Right atrium auricular region (tissue), 2 donors: Measurements from ENCODE around the gene PTPRK. TPM values are rescaled to one million over a fixed set of nuclear protein-coding genes. Genes with fewer than 3 reads are reported as not detected.

Source experiments
- DNase-seq: peaks from one replicate; pipeline ENCODE4 v3.0.0-alpha.2; 2019; ENCODE audit warnings: low spot score
- H3K27ac ChIP-seq, 2 donors: fragments of 200-600 bp; sonication (generic); 1 replicate in 1 of 2; 2 replicates in 1 of 2; pipeline ENCODE4 v1.5.1; 2016 to 2019
- H3K27me3 ChIP-seq, 2 donors: fragments of 200-600 bp; sonication (generic); one replicate each; pipeline versions ENCODE4 v1.5.1 to v1.6.0; 2017 to 2019
- H3K36me3 ChIP-seq: fragments of 200-600 bp; sonication (generic); one replicate; pipeline ENCODE4 v1.5.1; 2016
- H3K4me1 ChIP-seq, 2 donors: fragments of 200-600 bp; sonication (generic); one replicate each; pipeline versions ENCODE4 v1.5.1 to v1.6.0; 2017 to 2019
- H3K4me3 ChIP-seq, 2 donors: fragments of 200-600 bp; sonication (generic); 1 replicate in 1 of 2; 2 replicates in 1 of 2; pipeline ENCODE4 v1.5.1; 2017 to 2019; ENCODE audit warnings: mild to moderate bottlenecking in 1 of 2, moderate library complexity in 1 of 2
- H3K9me3 ChIP-seq, 2 donors: fragments of 200-600 bp; sonication (generic); one replicate each; pipeline ENCODE4 v1.5.1; 2019
- total RNA-seq, 2 donors: library from RNA; depleted of rRNA; stranded (reverse); fragments of >200 nt; gene quantifications; one replicate each; pipeline ENCODE4 v1.1.0, GENCODE V29; 2016
- TF ChIP-seq, protein P1 (sequence below), 2 donors: fragments of 200-600 bp; sonication (generic); IDR thresholded peaks; one replicate each; pipeline ENCODE4 v1.5.1; 2019; ENCODE audit warnings: antibody characterized with exemption in 2 of 2

PTPRK gene
- total RNA-seq, 2 donors from 2014 or later: 24.5 to 36.4 TPM

DNA sequence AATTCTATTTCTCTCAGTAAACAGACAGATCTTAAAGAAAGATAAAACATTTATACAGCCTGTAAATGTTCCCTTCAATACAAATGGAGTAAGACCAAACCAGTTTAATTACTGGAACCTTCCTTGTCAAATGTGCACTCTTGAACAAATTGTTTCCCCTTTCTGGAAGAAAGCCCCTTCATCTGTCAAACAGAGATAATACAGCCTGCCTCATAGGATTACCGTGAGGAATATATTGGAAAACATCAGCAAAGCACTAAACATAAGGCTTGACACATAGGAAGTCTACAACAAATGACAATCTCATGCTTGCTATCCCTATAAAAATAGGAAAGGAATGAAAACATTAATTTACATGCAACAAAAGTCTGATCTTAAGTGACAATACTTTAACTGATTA lies 173.8 kb downstream of the PTPRK start:
- Histone ChIP-seq H3K9me3 (no peaks in the 10 kb centered on the region), H3K27ac (no peak overlapping the region), H3K4me1 (peaks cover 0 to 12% of the 10 kb centered on the region in 2 donors), H3K27me3 (no peaks in the 10 kb centered on the region), H3K4me3 (no peak overlapping the region), H3K36me3 (no peaks in the 10 kb centered on the region)
- TF ChIP-seq, protein P1, sequence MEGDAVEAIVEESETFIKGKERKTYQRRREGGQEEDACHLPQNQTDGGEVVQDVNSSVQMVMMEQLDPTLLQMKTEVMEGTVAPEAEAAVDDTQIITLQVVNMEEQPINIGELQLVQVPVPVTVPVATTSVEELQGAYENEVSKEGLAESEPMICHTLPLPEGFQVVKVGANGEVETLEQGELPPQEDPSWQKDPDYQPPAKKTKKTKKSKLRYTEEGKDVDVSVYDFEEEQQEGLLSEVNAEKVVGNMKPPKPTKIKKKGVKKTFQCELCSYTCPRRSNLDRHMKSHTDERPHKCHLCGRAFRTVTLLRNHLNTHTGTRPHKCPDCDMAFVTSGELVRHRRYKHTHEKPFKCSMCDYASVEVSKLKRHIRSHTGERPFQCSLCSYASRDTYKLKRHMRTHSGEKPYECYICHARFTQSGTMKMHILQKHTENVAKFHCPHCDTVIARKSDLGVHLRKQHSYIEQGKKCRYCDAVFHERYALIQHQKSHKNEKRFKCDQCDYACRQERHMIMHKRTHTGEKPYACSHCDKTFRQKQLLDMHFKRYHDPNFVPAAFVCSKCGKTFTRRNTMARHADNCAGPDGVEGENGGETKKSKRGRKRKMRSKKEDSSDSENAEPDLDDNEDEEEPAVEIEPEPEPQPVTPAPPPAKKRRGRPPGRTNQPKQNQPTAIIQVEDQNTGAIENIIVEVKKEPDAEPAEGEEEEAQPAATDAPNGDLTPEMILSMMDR (IDR thresholded peaks at IDR 0.05): no peak
- no peak for DNase-seq

- no peaks in the 10 kb centered on the region for H3K27me3 ChIP-seq
- no peaks in the 10 kb centered on the region for H3K9me3 ChIP-seq
- no peak overlapping the region for H3K4me3 ChIP-seq
- DNase-seq: no peak
- TF ChIP-seq, protein P1 (IDR thresholded peaks at IDR 0.05): no peak
- H3K4me1 ChIP-seq: peaks cover 0 to 15% of the 10 kb centered on the region in 2 donors
- no peaks in the 10 kb centered on the region for H3K36me3 ChIP-seq
- H3K27ac ChIP-seq: no peak overlapping the region
These were observed 175.1 kb downstream of the PTPRK start for GRCh38 chr6:128345278-128345677.

GRCh38 chr6:128343706-128344105 lies 176.7 kb downstream of the PTPRK start:
- Histone ChIP-seq H3K27me3 (no peaks in the 10 kb centered on the region), H3K9me3 (no peaks in the 10 kb centered on the region), H3K27ac (no peak overlapping the region), H3K36me3 (no peaks in the 10 kb centered on the region), H3K4me1 (peaks cover 0 to 30% of the 10 kb centered on the region in 2 donors), H3K4me3 (no peak overlapping the region)
- DNase-seq: no peak
- TF ChIP-seq, protein P1 (IDR thresholded peaks at IDR 0.05): no peak

DNA sequence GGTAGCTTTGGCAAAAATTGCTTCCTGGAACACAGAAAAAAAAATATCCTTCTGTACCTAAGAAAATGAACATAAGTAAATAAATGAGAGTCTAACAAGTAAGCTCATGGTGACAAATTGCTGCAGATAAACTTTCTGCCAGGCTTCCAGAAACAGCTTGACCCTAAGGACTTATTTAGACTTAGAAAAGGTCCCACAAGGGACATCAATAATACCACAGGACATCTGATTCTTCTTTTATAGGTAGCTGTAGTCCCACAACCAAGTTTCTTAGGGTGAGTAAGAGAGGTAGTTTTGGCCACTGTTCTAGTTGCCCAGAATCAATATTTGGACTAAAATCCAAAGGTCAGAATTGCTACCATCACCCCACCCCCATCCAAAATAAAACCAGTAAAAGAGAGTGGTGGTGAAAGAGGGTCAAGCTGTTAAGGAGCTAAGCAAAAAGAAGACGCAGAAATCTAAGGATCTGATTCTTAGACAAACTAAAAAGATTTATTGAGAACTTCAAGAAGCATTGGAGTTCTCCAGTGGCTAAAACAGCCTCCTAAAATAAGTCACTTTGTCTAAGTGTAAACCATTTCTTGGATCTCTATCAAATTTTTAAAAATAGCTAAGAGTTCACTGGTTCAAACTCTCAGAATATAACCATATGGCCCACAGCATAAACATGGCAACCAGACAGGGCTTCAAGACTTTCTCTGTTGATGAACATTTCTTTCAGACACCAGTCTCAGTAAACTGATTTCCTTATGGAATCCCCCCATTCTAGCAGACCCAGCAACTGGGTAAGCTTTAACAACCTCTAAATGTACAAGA lies 180.6 kb downstream of the PTPRK start:
- Histone ChIP-seq H3K27ac (peak overlapping the region in 1 of 2 donors; percentile 28), H3K27me3 (no peaks in the 10 kb centered on the region), H3K36me3 (no peaks in the 10 kb centered on the region), H3K4me1 (peaks cover 0 to 18% of the 10 kb centered on the region in 2 donors), H3K9me3 (no peaks in the 10 kb centered on the region), H3K4me3 (no peak overlapping the region)
- no peak for DNase-seq
- TF ChIP-seq, protein P1 (IDR thresholded peaks at IDR 0.05): no peak

GRCh38 chr6:128337619-128338018 lies 182.8 kb downstream of the PTPRK start:
- no peak for DNase-seq
- Histone ChIP-seq H3K9me3 (no peaks in the 10 kb centered on the region), H3K36me3 (no peaks in the 10 kb centered on the region), H3K4me3 (no peak overlapping the region), H3K4me1 (peaks cover 0 to 27% of the 10 kb centered on the region in 2 donors), H3K27me3 (no peaks in the 10 kb centered on the region), H3K27ac (no peak overlapping the region)
- TF ChIP-seq, protein P1 (IDR thresholded peaks at IDR 0.05): no peak
